22Rv1 (cell line): ENCODE measurements around the gene TMEM61.

Source experiments
- CTCF ChIP-seq: fragments of 450-650 bp; IDR thresholded peaks from 2 replicates; pipeline ENCODE4 v1.5.1; 2017; ENCODE audit warnings: mild to moderate bottlenecking
- ZFX ChIP-seq: fragments of 450-650 bp; IDR thresholded peaks from 2 replicates; pipeline ENCODE4 v1.6.1; 2017; ENCODE audit warnings: antibody characterized with exemption, borderline replicate concordance

- TF ChIP-seq CTCF (no peak), ZFX (no peak)
These were observed 17.7 kb downstream of the TMEM61 start for GRCh38 chr1:54998100-54998499.
